GM04503 (cell line): ENCODE results near the gene ADGRG4.

Source experiments
- DNase-seq: peaks from one replicate; pipeline ENCODE4 v3.0.0-alpha.2; 2012; ENCODE audit warnings: low read depth

The ADGRG4 gene

GRCh38 chrX:136304493-136304892 is 3.7 kb downstream of the ADGRG4 start:
- DNase-seq, result no peak

GRCh38 chrX:136306182-136306581 is 5.4 kb downstream of the ADGRG4 start:
- no peak for DNase-seq

GRCh38 chrX:136307471-136307870 is 6.7 kb downstream of the ADGRG4 start:
- no peak for DNase-seq

- no peak for DNase-seq
Observed at GRCh38 chrX:136310411-136310810, 9.6 kb downstream of the ADGRG4 start.

- no peak for DNase-seq
Observed at GRCh38 chrX:136318156-136318555, 17.4 kb downstream of the ADGRG4 start.

GRCh38 chrX:136318895-136319597 is 18.3 kb downstream of the ADGRG4 start:
- no peak for DNase-seq

- DNase-seq, result no peak
Observed at GRCh38 chrX:136319600-136319999, 18.8 kb downstream of the ADGRG4 start.

GRCh38 chrX:136321532-136321931 is 20.8 kb downstream of the ADGRG4 start:
- DNase-seq, result no peak

- DNase-seq, result no peak
Observed at GRCh38 chrX:136322064-136322463, 21.3 kb downstream of the ADGRG4 start.

GRCh38 chrX:136325377-136325776 is 24.6 kb downstream of the ADGRG4 start:
- DNase-seq, result no peak

- DNase-seq, result no peak
Observed at GRCh38 chrX:136328933-136329332, 28.2 kb downstream of the ADGRG4 start.

- DNase-seq, result no peak
Observed at GRCh38 chrX:136336623-136337022, 35.9 kb downstream of the ADGRG4 start.

- no peak for DNase-seq
Observed at GRCh38 chrX:136339702-136340101, 38.9 kb downstream of the ADGRG4 start.

- no peak for DNase-seq
Observed at GRCh38 chrX:136344320-136344719, 43.6 kb downstream of the ADGRG4 start.

GRCh38 chrX:136346506-136346905 is 45.7 kb downstream of the ADGRG4 start:
- no peak for DNase-seq

- no peak for DNase-seq
Observed at GRCh38 chrX:136347706-136348105, 46.9 kb downstream of the ADGRG4 start.

GRCh38 chrX:136353526-136354093 is 52.8 kb downstream of the ADGRG4 start:
- DNase-seq, result no peak

GRCh38 chrX:136354201-136354600 is 53.4 kb downstream of the ADGRG4 start:
- DNase-seq, result no peak

- DNase-seq, result no peak
Observed at GRCh38 chrX:136369377-136369776, 68.6 kb downstream of the ADGRG4 start.

GRCh38 chrX:136376713-136377112 is 76.0 kb downstream of the ADGRG4 start:
- DNase-seq, result no peak

GRCh38 chrX:136380010-136380769 is 79.4 kb downstream of the ADGRG4 start:
- no peak for DNase-seq

GRCh38 chrX:136386173-136386572 is 85.4 kb downstream of the ADGRG4 start:
- no peak for DNase-seq

- no peak for DNase-seq
Observed at GRCh38 chrX:136386826-136387225, 86.1 kb downstream of the ADGRG4 start.
